K562 (cell line): ENCODE measurements around the gene ARMC9. TPM values are rescaled to one million over a fixed set of nuclear protein-coding genes. Genes with fewer than 3 reads are reported as not detected.

Experiments used
- ATAC-seq: fragments of 200-7000 bp; cut with Tn5 transposase; 3 replicates; pipeline ENCODE4 v1.9.1; 2020; ENCODE audit warnings: moderate library complexity
- BruUV-seq: library from RNA; stranded (reverse); fragments of 400-500 nt; replicated peaks from 2 replicates; lab custom pipeline; 2021; lab: Mats Ljungman, UMichigan
- CTCF ChIA-PET: fragments of 300-600 bp; formaldehyde crosslinking; extraction: SDS; loops from one replicate; lab custom pipeline; 2021; ENCODE audit warnings: low intra/inter-chr PET ratio; lab: Yijun Ruan, JAX
- POLR2A ChIA-PET: fragments of 300-600, 350-650 bp; sonication (Branson Sonifier 250); formaldehyde crosslinking; extraction: SDS; loops from one replicate; lab custom pipeline; 2021; ENCODE audit warnings: antibody characterized with exemption, inconsistent platforms; lab: Yijun Ruan, JAX
- DNase-seq, 4 experiments: peaks; one replicate each; pipeline versions ENCODE4 v3.0.0 to v3.0.0-alpha.2; 2011 to 2018; ENCODE audit warnings: low spot score in 3 of 4, mixed read lengths in 3 of 4; ENCODE audit errors: extremely low read depth in 1 of 4
- FAIRE-seq: peaks from 2 replicates; lab custom pipeline; 2011; peaks lifted over from hg19 to GRCh38; lab: Jason Lieb, UNC
- H2AFZ ChIP-seq: 2 replicates; pipeline ENCODE4 v1.6.0; 2011; ENCODE audit warnings: low read depth, low read length, control low read depth, inconsistent platforms
- H3K27ac ChIP-seq: fragments of 200-600 bp; 3 replicates; pipeline ENCODE4 v1.8.0; 2011; ENCODE audit warnings: low read depth, mild to moderate bottlenecking, control low read depth, inconsistent platforms, low read length, moderate library complexity, mixed read lengths; ENCODE audit errors: extremely low read depth
- H3K27me3 ChIP-seq, 2 experiments: fragments of 300-600 bp in 1 of 2; 2 replicates in 1 of 2; 3 replicates in 1 of 2; pipeline versions ENCODE4 v1.6.0 to v1.8.0; 2011; ENCODE audit warnings: inconsistent platforms in 2 of 2, low read length in 2 of 2, mild to moderate bottlenecking in 1 of 2, mixed read lengths in 1 of 2, moderate library complexity in 1 of 2; ENCODE audit not compliant: control insufficient read depth in 2 of 2, insufficient read depth in 2 of 2
- H3K36me3 ChIP-seq: fragments of 300-600 bp; 3 replicates; pipeline ENCODE4 v1.8.0; 2011; ENCODE audit warnings: mild to moderate bottlenecking, low read length, inconsistent platforms; ENCODE audit not compliant: control insufficient read depth, insufficient read depth
- H3K4me1 ChIP-seq, 2 experiments: fragments of 200-600 bp in 1 of 2; replicated peaks in 1 of 2; 2 replicates in 1 of 2; 3 replicates in 1 of 2; pipeline versions ENCODE4 v1.5.1 to v1.8.0; 2011; ENCODE audit warnings: inconsistent platforms in 2 of 2, low read length in 2 of 2, mild to moderate bottlenecking in 1 of 2, mixed read lengths in 1 of 2, moderate library complexity in 1 of 2; ENCODE audit not compliant: control insufficient read depth in 2 of 2, insufficient read depth in 2 of 2
- H3K4me2 ChIP-seq: 2 replicates; pipeline ENCODE4 v1.6.1; 2011; ENCODE audit warnings: low read length, control low read depth, inconsistent platforms, mixed read lengths; ENCODE audit not compliant: insufficient read depth
- H3K4me3 ChIP-seq: fragments of 200-600 bp; sonication (generic), shearing (Covaris generic); 2 replicates; pipeline ENCODE4 v1.5.1; 2016; ENCODE audit warnings: control low read depth, inconsistent platforms
- H3K79me2 ChIP-seq: fragments of 200-600 bp; 3 replicates; pipeline ENCODE4 v1.8.0; 2011; ENCODE audit warnings: low read length, inconsistent platforms; ENCODE audit not compliant: control insufficient read depth, insufficient read depth
- H3K9ac ChIP-seq, 2 experiments: 2 replicates each; pipeline versions ENCODE4 v1.6.0 to v1.6.1; 2011; ENCODE audit warnings: low read depth in 2 of 2, low read length in 2 of 2, control low read depth in 1 of 2, inconsistent platforms in 1 of 2, mild to moderate bottlenecking in 1 of 2, mixed read lengths in 1 of 2; ENCODE audit not compliant: insufficient read depth in 1 of 2
- H3K9me1 ChIP-seq: one replicate; pipeline ENCODE4 v1.6.0; 2011; ENCODE audit warnings: inconsistent platforms, mild to moderate bottlenecking, low read length, moderate library complexity; ENCODE audit not compliant: control insufficient read depth, insufficient read depth
- H3K9me3 ChIP-seq: replicated peaks from 2 replicates; pipeline ENCODE4 v1.5.1; 2011; ENCODE audit warnings: low read depth, low read length, inconsistent platforms; ENCODE audit not compliant: control insufficient read depth, insufficient read depth
- H4K20me1 ChIP-seq: replicated peaks from 2 replicates; pipeline ENCODE4 v1.6.1; 2011; ENCODE audit warnings: low read length, inconsistent platforms, mixed read lengths; ENCODE audit not compliant: control insufficient read depth, insufficient read depth
- ATF7 ChIP-seq: fragments of 450-650 bp; IDR thresholded peaks from 2 replicates; pipeline ENCODE4 v1.7.1; 2014; ENCODE audit warnings: mild to moderate bottlenecking, moderate library complexity
- C11orf30 ChIP-seq: fragments of 450-650 bp; IDR thresholded peaks from 2 replicates; pipeline ENCODE4 v1.6.1; 2016; ENCODE audit warnings: low read depth, mild to moderate bottlenecking
- CBFA2T2 ChIP-seq: fragments of 450-650 bp; conservative IDR thresholded peaks from 2 replicates; pipeline ENCODE4 v1.6.1; 2017; ENCODE audit warnings: mild to moderate bottlenecking
- ESRRB ChIP-seq: fragments of 250-450 bp; sonication (Bioruptor Pico); IDR thresholded peaks from 2 replicates; pipeline ENCODE4 v1.5.0; 2020; ENCODE audit warnings: mild to moderate bottlenecking, moderate library complexity, borderline replicate concordance
- GTF2A2 ChIP-seq: IDR thresholded peaks from 2 replicates; pipeline ENCODE4 v1.6.1; 2016; ENCODE audit warnings: mild to moderate bottlenecking, missing genetic modification characterization, missing compliant biosample characterization
- HDAC3 ChIP-seq: fragments of 450-650 bp; IDR thresholded peaks from 2 replicates; pipeline ENCODE4 v1.6.1; 2018; ENCODE audit warnings: borderline replicate concordance, mild to moderate bottlenecking, moderate library complexity; ENCODE audit not compliant: partially characterized antibody
- KDM4B ChIP-seq, 2 experiments: fragments of 450-650 bp in 1 of 2; sonication (generic) in 1 of 2; IDR thresholded peaks; 2 replicates each; pipeline ENCODE4 v1.6.1; 2016 to 2017; ENCODE audit warnings: borderline replicate concordance in 2 of 2, antibody characterized with exemption in 1 of 2, low read depth in 1 of 2, mild to moderate bottlenecking in 1 of 2
- MBD2 ChIP-seq: sonication (generic); IDR thresholded peaks from 2 replicates; pipeline ENCODE4 v1.6.1; 2016; ENCODE audit warnings: low read depth, borderline replicate concordance
- PHB ChIP-seq: fragments of 250-450 bp; sonication (Bioruptor Pico); IDR thresholded peaks from 2 replicates; pipeline ENCODE4 v1.5.0; 2021
- SNIP1 ChIP-seq: fragments of 450-650 bp; IDR thresholded peaks from 2 replicates; pipeline ENCODE4 v1.7.1; 2017; ENCODE audit warnings: low read depth, mild to moderate bottlenecking
- ZBTB34 ChIP-seq: fragments of 250-450 bp; sonication (Bioruptor Pico); IDR thresholded peaks from 2 replicates; pipeline ENCODE4 v1.8.0; 2021; ENCODE audit warnings: mild to moderate bottlenecking, moderate library complexity
- ZBTB5 ChIP-seq: fragments of 450-650 bp; IDR thresholded peaks from 2 replicates; pipeline ENCODE4 v1.6.1; 2017; ENCODE audit warnings: antibody characterized with exemption
- WGBS: fragments of 100-300 bp; shearing (Covaris generic); methylation state at CpG from one replicate; pipeline ENCODE4 v1.1.6; 2016; ENCODE audit warnings: low coverage, mixed read lengths; ENCODE audit not compliant: insufficient coverage; ENCODE audit errors: missing lambda C conversion rate; 5-methylcytosine and 5-hydroxymethylcytosine counted together
- in situ Hi-C: fragments of 300-500 bp; cut with MboI; formaldehyde crosslinking; loops from 4 replicates; pipeline ENCODE4 v1.15.0; 2018; ENCODE audit warnings: inconsistent platforms, mixed read lengths
- intact Hi-C: fragments of 100-400 bp; cut with micrococcal nuclease; formaldehyde crosslinking; loops from 2 replicates; pipeline ENCODE4 v1.14.2; 2022
- polyA plus RNA-seq, 8 experiments: library from polyadenylated mRNA; depleted of rRNA in 4 of 8; stranded (reverse) in 5 of 8; unstranded in 3 of 8; fragments of >200 nt; fragmentation: Nextera tagmentation in 2 of 8; fragmentation: Illumina TruSeq in 1 of 8; extraction: Ambion mirVana in 2 of 8; extraction: Trizol in 1 of 8; gene quantifications; 2 replicates each; pipeline versions ENCODE4 v1.2.1 to v1.2.3, GENCODE V29; 2011 to 2014; ENCODE audit warnings: inconsistent platforms in 1 of 8, missing spikeins in 1 of 8
- total RNA-seq, 7 experiments: library from RNA; depleted of rRNA in 6 of 7; stranded (reverse); fragments of >200 nt in 6 of 7; fragmentation: Illumina TruSeq in 2 of 7; extraction: Trizol in 2 of 7; gene quantifications; 2 replicates each; pipeline versions ENCODE4 v1.2.1 to v1.2.3, GENCODE V29; 2011 to 2021; ENCODE audit warnings: low replicate concordance in 1 of 7

The ARMC9 gene
- total and polyA plus RNA-seq, 9 of the 15 experiments (the other 6 are each of a cell fraction or from before 2014, with no cell fraction given), result 0.36 to 2.3 (median 1.1) TPM

GRCh38 chr2:231211486-231211885 lies 13.1 kb downstream of the ARMC9 start:
- peaks cover 0 to 20% of the 10 kb centered on the region in 2 experiments; a peak in 2 of 5 replicates for H3K27me3 ChIP-seq
- H3K79me2 ChIP-seq, result no peaks in the 10 kb centered on the region
- ChIA-PET CTCF (no interaction called here), POLR2A (interaction anchor here (0.8 kb wide), 1 partner anchor 77 kb away, joined by 3 read pairs; no protein-coding TSS in a partner anchor)
- no peaks in the 10 kb centered on the region for H3K4me1 ChIP-seq
- no peak for ATAC-seq
- no TSS peak for BruUV-seq
- in situ Hi-C loops (no loop called here), intact Hi-C loops (no loop called here)
- no peak overlapping the region for H3K4me2 ChIP-seq
- no peak overlapping the region for H3K4me3 ChIP-seq
- no peak overlapping the region for H3K9ac ChIP-seq
- H4K20me1 ChIP-seq, result no peaks in the 10 kb centered on the region
- no peaks in the 10 kb centered on the region for H3K36me3 ChIP-seq
- WGBS, result 0% methylated on average over 2 of the region's 2 CpGs
- H2AFZ ChIP-seq, result no peak overlapping the region
- no peak overlapping the region for H3K27ac ChIP-seq
- H3K9me3 ChIP-seq, result no peaks in the 10 kb centered on the region
- H3K9me1 ChIP-seq, result no peaks in the 10 kb centered on the region
- DNase-seq, result no peak
- no peak for TF ChIP-seq HDAC3
- FAIRE-seq, result no peak

DNA sequence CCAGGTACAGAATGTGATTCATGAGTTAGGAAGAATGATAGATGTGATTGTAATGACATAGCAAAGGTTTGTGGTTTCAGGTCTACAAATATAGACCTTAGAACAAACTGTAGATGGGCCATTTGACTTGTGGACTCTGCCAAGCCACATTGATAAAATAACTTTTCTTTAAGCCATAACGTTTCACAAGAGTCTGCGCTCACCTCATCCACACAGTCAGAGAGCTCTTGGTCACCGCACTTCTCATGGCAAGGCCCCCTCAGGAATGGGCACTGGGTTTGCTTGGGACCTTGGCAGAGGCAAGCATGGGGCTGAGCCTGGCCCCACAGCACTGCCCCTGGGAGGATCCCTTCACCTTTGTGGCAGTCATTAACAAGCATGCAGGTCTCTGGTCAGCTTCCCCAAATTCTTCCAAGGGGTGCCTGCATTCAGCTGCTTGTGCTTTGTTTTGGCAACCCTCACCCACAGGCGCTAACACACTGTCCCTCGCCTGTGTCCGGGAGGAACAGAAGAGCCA lies 14.0 kb downstream of the ARMC9 start:
- TF ChIP-seq ZBTB34 (no peak), CBFA2T2 (no peak), ATF7 (no peak), C11orf30 (no peak), SNIP1 (no peak), ESRRB (CRISPR knock-in tag) (no peak), PHB (CRISPR knock-in tag) (no peak), GTF2A2 (tag) (no peak), ZBTB5 (no peak), MBD2 (no peak), KDM4B (IDR thresholded peaks at IDR 0.05; ENCODE audit: borderline replicate concordance in 2 of 2, low read depth in 1 of 2) (no peak)
- ATAC-seq, result no peak
- ChIA-PET CTCF (no interaction called here), POLR2A (no interaction called here)
- in situ Hi-C loops (no loop called here), intact Hi-C loops (no loop called here)
- no peaks in the 10 kb centered on the region for H3K79me2 ChIP-seq
- BruUV-seq, result no TSS peak
- H4K20me1 ChIP-seq, result no peaks in the 10 kb centered on the region
- no peaks in the 10 kb centered on the region for H3K4me1 ChIP-seq
- H3K27ac ChIP-seq, result no peak overlapping the region
- no peak for FAIRE-seq
- H3K9me1 ChIP-seq, result no peaks in the 10 kb centered on the region
- WGBS, result 31% methylated on average over 6 of the region's 6 CpGs
- H3K27me3 ChIP-seq, result peaks cover 0 to 20% of the 10 kb centered on the region in 2 experiments; a peak in 2 of 5 replicates
- DNase-seq, result no peak
- H3K4me2 ChIP-seq, result no peak overlapping the region
- H3K9me3 ChIP-seq, result no peaks in the 10 kb centered on the region
- H3K9ac ChIP-seq, result no peak overlapping the region
- H2AFZ ChIP-seq, result no peak overlapping the region
- H3K36me3 ChIP-seq, result no peaks in the 10 kb centered on the region
- no peak overlapping the region for H3K4me3 ChIP-seq
